ENCODE results near the gene WNT3. TPM values are rescaled to one million over a fixed set of nuclear protein-coding genes. Genes with fewer than 3 reads are reported as not detected.

Gene WNT3
- total and polyA plus RNA-seq, 2 experiments from 2014 or later = 6.1 to 7.3 TPM

- Histone ChIP-seq H3K4me3 (no peak overlapping the region), H3K4me1 (ENCODE audit: insufficient read depth) (peaks cover 5% of the 10 kb centered on the region), H3K9me2 (replicated peaks; ENCODE audit: insufficient read depth) (no peaks in the 10 kb centered on the region), H3K27ac (no peak overlapping the region), H3K79me2 (no peaks in the 10 kb centered on the region), H2AFZ (no peak overlapping the region), H3K27me3 (peaks cover 35% of the 10 kb centered on the region), H3K36me3 (replicated peaks; ENCODE audit: insufficient read depth, low read depth) (no peaks in the 10 kb centered on the region), H3K4me2 (no peak overlapping the region), H4K20me1 (ENCODE audit: insufficient read depth, poor library complexity, severe bottlenecking) (no peaks in the 10 kb centered on the region), H3K9me3 (ENCODE audit: low read depth) (no peaks in the 10 kb centered on the region)
- no peak for TF ChIP-seq EZH2 (IDR thresholded peaks at IDR 0.05; ENCODE audit: borderline replicate concordance)
- no peak for TF ChIP-seq CTCF (IDR thresholded peaks at IDR 0.05; ENCODE audit: poor library complexity)
- no peak for TF ChIP-seq EZH2phosphoT487 (IDR thresholded peaks at IDR 0.05; ENCODE audit: low read depth, severe bottlenecking, unreplicated experiment)
- 82% methylated on average over 6 of the region's 6 CpGs for WGBS (ENCODE audit: low lambda C conversion rate, missing lambda C conversion rate)
- no peak for DNase-seq (ENCODE audit: low spot score)
These were observed 30.0 kb upstream of the WNT3 start for GRCh38 chr17:46848534-46848933.

- DNase-seq (ENCODE audit: low spot score) = no peak
- Histone ChIP-seq H4K20me1 (ENCODE audit: insufficient read depth, poor library complexity, severe bottlenecking) (no peaks in the 10 kb centered on the region), H2AFZ (no peak overlapping the region), H3K4me1 (ENCODE audit: insufficient read depth) (peaks cover 5% of the 10 kb centered on the region), H3K79me2 (no peaks in the 10 kb centered on the region), H3K9me2 (replicated peaks; ENCODE audit: insufficient read depth) (no peaks in the 10 kb centered on the region), H3K36me3 (replicated peaks; ENCODE audit: insufficient read depth, low read depth) (no peaks in the 10 kb centered on the region), H3K27me3 (peaks cover 27% of the 10 kb centered on the region), H3K4me2 (no peak overlapping the region), H3K9me3 (ENCODE audit: low read depth) (no peaks in the 10 kb centered on the region), H3K27ac (no peak overlapping the region), H3K4me3 (no peak overlapping the region)
- no peak for TF ChIP-seq EZH2phosphoT487 (IDR thresholded peaks at IDR 0.05; ENCODE audit: low read depth, severe bottlenecking, unreplicated experiment)
- TF ChIP-seq EZH2 (IDR thresholded peaks at IDR 0.05; ENCODE audit: borderline replicate concordance) = no peak
- TF ChIP-seq CTCF (IDR thresholded peaks at IDR 0.05; ENCODE audit: poor library complexity) = no peak
- 72% methylated on average over 8 of the region's 8 CpGs for WGBS (ENCODE audit: low lambda C conversion rate, missing lambda C conversion rate)
These were observed 29.0 kb upstream of the WNT3 start for GRCh38 chr17:46847204-46848191.

GRCh38 chr17:46842835-46843234, 24.3 kb upstream of the WNT3 start:
- H3K79me2 ChIP-seq = no peaks in the 10 kb centered on the region
- no peak overlapping the region for H3K4me3 ChIP-seq
- no peaks in the 10 kb centered on the region for H3K9me2 ChIP-seq (replicated peaks; ENCODE audit: insufficient read depth)
- H3K36me3 ChIP-seq (replicated peaks; ENCODE audit: insufficient read depth, low read depth) = no peaks in the 10 kb centered on the region
- no peak for DNase-seq (ENCODE audit: low spot score)
- 98% methylated on average over 3 of the region's 3 CpGs for WGBS (ENCODE audit: low lambda C conversion rate, missing lambda C conversion rate)
- H3K27ac ChIP-seq = no peak overlapping the region
- no peak overlapping the region for H2AFZ ChIP-seq
- peak; percentile 24 for TF ChIP-seq CTCF (IDR thresholded peaks at IDR 0.05; ENCODE audit: poor library complexity)
- no peak for TF ChIP-seq EZH2 (IDR thresholded peaks at IDR 0.05; ENCODE audit: borderline replicate concordance)
- H3K27me3 ChIP-seq = peaks cover 14% of the 10 kb centered on the region
- H3K9me3 ChIP-seq (ENCODE audit: low read depth) = no peaks in the 10 kb centered on the region
- H4K20me1 ChIP-seq (ENCODE audit: insufficient read depth, poor library complexity, severe bottlenecking) = no peaks in the 10 kb centered on the region
- no peak overlapping the region for H3K4me2 ChIP-seq
- H3K4me1 ChIP-seq (ENCODE audit: insufficient read depth) = no peaks in the 10 kb centered on the region

Measured in hepatocyte (in vitro differentiated cells).